Cardiac fibroblast (primary cell): ENCODE measurements around the gene LONRF2.

Experiments used
- DNase-seq, 2 donors: peaks; one replicate each; pipeline versions ENCODE4 v3.0.0 to v3.0.0-alpha.2; 2010; ENCODE audit warnings: low read depth in 2 of 2
- H3K4me3 ChIP-seq, 2 donors: replicated peaks in 1 of 2; 1 replicate in 1 of 2; 2 replicates in 1 of 2; pipeline ENCODE4 v1.5.1; 2011; ENCODE audit warnings: low read depth in 2 of 2, low read length in 2 of 2, mild to moderate bottlenecking in 2 of 2, moderate library complexity in 1 of 2
- TF ChIP-seq, protein P1 (sequence below): IDR thresholded peaks from one replicate; pipeline ENCODE4 v1.5.1; 2011; ENCODE audit warnings: low read depth, mild to moderate bottlenecking, low read length, inconsistent platforms

The LONRF2 gene

GRCh38 chr2:100320547-100321178 lies 1.6 kb downstream of the LONRF2 start:
- H3K4me3 ChIP-seq: no peak overlapping the region
- DNase-seq: no peak
- TF ChIP-seq, protein P1, sequence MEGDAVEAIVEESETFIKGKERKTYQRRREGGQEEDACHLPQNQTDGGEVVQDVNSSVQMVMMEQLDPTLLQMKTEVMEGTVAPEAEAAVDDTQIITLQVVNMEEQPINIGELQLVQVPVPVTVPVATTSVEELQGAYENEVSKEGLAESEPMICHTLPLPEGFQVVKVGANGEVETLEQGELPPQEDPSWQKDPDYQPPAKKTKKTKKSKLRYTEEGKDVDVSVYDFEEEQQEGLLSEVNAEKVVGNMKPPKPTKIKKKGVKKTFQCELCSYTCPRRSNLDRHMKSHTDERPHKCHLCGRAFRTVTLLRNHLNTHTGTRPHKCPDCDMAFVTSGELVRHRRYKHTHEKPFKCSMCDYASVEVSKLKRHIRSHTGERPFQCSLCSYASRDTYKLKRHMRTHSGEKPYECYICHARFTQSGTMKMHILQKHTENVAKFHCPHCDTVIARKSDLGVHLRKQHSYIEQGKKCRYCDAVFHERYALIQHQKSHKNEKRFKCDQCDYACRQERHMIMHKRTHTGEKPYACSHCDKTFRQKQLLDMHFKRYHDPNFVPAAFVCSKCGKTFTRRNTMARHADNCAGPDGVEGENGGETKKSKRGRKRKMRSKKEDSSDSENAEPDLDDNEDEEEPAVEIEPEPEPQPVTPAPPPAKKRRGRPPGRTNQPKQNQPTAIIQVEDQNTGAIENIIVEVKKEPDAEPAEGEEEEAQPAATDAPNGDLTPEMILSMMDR: no peak

DNA sequence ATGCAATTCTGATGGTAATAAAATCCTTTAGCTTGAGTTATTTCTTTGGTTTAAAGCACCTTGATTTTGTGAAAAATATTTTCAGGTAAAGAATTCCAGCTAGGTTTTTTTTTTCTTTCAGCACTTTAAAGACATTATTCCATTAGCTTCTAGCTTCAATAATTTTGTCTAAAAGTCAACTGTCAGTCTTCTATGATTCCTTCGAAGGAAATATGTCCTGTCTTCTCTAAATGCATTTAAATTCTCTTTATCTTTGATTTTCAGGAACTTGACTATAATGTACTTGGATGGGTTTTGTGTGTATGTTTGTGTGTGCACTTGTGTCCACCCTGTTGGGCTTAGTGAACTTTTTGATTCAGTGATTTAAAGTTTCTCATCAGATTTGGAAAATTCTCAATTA lies 4.7 kb downstream of the LONRF2 start:
- TF ChIP-seq, protein P1: no peak
- no peak for DNase-seq
- no peak overlapping the region for H3K4me3 ChIP-seq

GRCh38 chr2:100309973-100310719 lies 12.2 kb downstream of the LONRF2 start:
- no peak overlapping the region for H3K4me3 ChIP-seq
- peak in 1 of 2 donors; percentile 74 for DNase-seq
- TF ChIP-seq, protein P1: no peak

DNA sequence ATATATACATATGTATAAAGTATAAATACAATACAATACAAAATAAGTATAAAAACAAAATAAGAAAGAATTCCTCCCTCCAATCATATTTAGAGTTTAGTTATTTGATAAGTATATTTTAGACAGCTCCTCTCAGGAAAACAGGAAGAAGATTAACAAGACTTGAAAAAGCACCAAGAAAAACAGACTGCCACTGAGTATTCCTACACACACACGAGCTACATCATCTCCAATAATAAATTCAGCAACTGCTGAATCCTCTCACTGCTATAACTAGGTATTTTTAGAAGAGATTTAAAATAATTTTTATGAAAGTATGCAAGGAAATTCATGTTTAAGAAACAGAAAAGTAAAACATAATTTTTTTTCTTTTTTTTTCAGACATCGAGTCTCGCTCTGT lies 13.0 kb downstream of the LONRF2 start:
- TF ChIP-seq, protein P1: no peak
- no peak overlapping the region for H3K4me3 ChIP-seq
- no peak for DNase-seq

- TF ChIP-seq, protein P1: no peak
- H3K4me3 ChIP-seq: no peak overlapping the region
- DNase-seq: no peak
Measured at GRCh38 chr2:100303744-100304143, 18.6 kb downstream of the LONRF2 start.

DNA sequence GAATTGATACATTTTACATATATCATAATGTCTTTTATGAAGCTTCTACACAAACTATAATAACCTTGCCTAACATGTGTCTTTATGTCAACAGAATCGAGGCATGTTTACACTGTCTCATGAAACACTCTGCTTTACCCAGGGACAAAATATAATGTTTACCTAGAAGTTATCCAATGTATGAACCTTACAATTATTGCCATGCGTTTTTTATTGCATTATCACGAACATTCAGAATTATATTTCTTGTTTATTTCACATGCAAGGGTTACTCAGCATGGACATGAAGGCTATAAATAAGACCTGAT lies 19.8 kb downstream of the LONRF2 start:
- no peak for DNase-seq
- no peak overlapping the region for H3K4me3 ChIP-seq

More for the DNA sequence above, 19.8 kb downstream of the LONRF2 start:
- TF ChIP-seq, protein P1: no peak
